Neural progenitor cell (in vitro differentiated cells): Measurements from ENCODE around the gene PACSIN2.

Experiments
- EZH2 ChIP-seq: fragments of 200-600 bp; sonication (generic); IDR thresholded peaks from 2 replicates; pipeline ENCODE4 v1.6.1; 2017; ENCODE audit warnings: antibody characterized with exemption, mild to moderate bottlenecking, moderate library complexity
- TF ChIP-seq, protein P1 (sequence below): fragments of 200-600 bp; sonication (generic); IDR thresholded peaks from 2 replicates; pipeline ENCODE4 v1.5.1; 2017; ENCODE audit warnings: antibody characterized with exemption, mild to moderate bottlenecking

DNA sequence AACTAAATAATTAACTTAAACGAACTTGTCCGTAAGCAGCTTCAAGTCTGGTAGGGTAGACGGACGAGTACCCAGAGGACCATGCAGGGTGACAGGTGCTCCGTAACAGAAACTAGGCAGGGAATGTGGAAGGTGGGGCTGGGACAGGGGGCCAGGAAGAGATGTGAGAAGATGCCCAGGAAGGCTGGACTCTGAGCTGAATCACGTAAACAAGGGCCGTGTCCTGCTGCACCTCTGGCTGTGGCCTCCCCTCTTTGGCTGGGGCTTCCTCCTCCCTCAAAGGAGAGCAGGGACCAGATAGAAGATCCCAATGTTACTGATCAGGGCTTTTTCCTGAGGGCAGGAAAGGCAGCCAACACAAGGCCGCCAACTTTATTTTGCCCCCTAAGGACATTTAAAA, 47.9 kb downstream of the PACSIN2 start:
- TF ChIP-seq, protein P1, sequence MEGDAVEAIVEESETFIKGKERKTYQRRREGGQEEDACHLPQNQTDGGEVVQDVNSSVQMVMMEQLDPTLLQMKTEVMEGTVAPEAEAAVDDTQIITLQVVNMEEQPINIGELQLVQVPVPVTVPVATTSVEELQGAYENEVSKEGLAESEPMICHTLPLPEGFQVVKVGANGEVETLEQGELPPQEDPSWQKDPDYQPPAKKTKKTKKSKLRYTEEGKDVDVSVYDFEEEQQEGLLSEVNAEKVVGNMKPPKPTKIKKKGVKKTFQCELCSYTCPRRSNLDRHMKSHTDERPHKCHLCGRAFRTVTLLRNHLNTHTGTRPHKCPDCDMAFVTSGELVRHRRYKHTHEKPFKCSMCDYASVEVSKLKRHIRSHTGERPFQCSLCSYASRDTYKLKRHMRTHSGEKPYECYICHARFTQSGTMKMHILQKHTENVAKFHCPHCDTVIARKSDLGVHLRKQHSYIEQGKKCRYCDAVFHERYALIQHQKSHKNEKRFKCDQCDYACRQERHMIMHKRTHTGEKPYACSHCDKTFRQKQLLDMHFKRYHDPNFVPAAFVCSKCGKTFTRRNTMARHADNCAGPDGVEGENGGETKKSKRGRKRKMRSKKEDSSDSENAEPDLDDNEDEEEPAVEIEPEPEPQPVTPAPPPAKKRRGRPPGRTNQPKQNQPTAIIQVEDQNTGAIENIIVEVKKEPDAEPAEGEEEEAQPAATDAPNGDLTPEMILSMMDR: no peak
- no peak for TF ChIP-seq EZH2
